HCT116 (cell line): Measurements from ENCODE around the gene DUSP16. TPM values are rescaled to one million over a fixed set of nuclear protein-coding genes. Genes with fewer than 3 reads are reported as not detected.
"Not testable (repeated sequence)": the region's sequence is repeated elsewhere in the genome, so short reads cannot be mapped to it uniquely, and the experiment has no call there.

Experiments
- ATAC-seq: fragments of 200-7000 bp; cut with Tn5 transposase; 2 replicates; pipeline ENCODE4 v1.9.1; 2020; ENCODE audit warnings: mild to moderate bottlenecking, moderate library complexity
- BruUV-seq: library from RNA; stranded (reverse); fragments of 400-500 nt; replicated peaks from 2 replicates; lab custom pipeline; 2021; lab: Mats Ljungman, UMichigan
- CTCF ChIA-PET: fragments of 300-600 bp; sonication (Branson Sonifier 250); formaldehyde crosslinking; loops from one replicate; lab custom pipeline; 2021; ENCODE audit warnings: antibody characterized with exemption; lab: Charles Lee
- POLR2A ChIA-PET: fragments of 300-600, 350-600 bp; sonication (Branson Sonifier 250); formaldehyde crosslinking; loops from one replicate; lab custom pipeline; 2021; ENCODE audit warnings: antibody characterized with exemption; lab: Charles Lee
- RAD21 ChIA-PET, 2 experiments: fragments of 300-600 bp; sonication (Branson Sonifier 250); formaldehyde crosslinking; loops; one replicate each; lab custom pipeline; 2023; ENCODE audit warnings: low total read pairs in 2 of 2; ENCODE audit not compliant: uncharacterized antibody in 2 of 2, unreplicated experiment in 2 of 2, low non-redundant PET in 1 of 2; lab: Charles Lee
- DNase-seq: peaks from one replicate; pipeline ENCODE4 v3.0.0-alpha.2; 2010; ENCODE audit warnings: low read depth, low spot score
- H2AFZ ChIP-seq: fragments of 200-600 bp; shearing (Covaris generic), sonication (generic); 2 replicates; pipeline ENCODE4 v1.6.1; 2017; ENCODE audit warnings: low read depth, mixed run types, mixed read lengths, antibody characterized with exemption, low read length; ENCODE audit not compliant: poor library complexity, severe bottlenecking
- H3K27ac ChIP-seq: 2 replicates; pipeline ENCODE4 v1.5.1; 2012; ENCODE audit warnings: low read depth, low read length
- H3K27me3 ChIP-seq: fragments of 200-600 bp; sonication (generic); 2 replicates; pipeline ENCODE4 v1.6.1; 2016; ENCODE audit warnings: mixed run types, low read length, mixed read lengths; ENCODE audit not compliant: insufficient read depth
- H3K36me3 ChIP-seq, 2 experiments: fragments of 200-500 bp in 1 of 2; fragments of 200-600 bp in 1 of 2; sonication (Bioruptor generic) in 1 of 2; sonication (generic) in 1 of 2; 2 replicates each; pipeline versions ENCODE4 v1.5.1 to v1.6.1; 2014 to 2016; ENCODE audit warnings: low read length in 2 of 2, inconsistent platforms in 1 of 2, mixed read lengths in 1 of 2, mixed run types in 1 of 2; ENCODE audit not compliant: insufficient read depth in 2 of 2, control insufficient read depth in 1 of 2
- H3K4me1 ChIP-seq, 2 experiments: fragments of 200-600 bp in 1 of 2; sonication (generic) in 1 of 2; 2 replicates each; pipeline versions ENCODE4 v1.5.1 to v1.6.1; 2012 to 2017; ENCODE audit warnings: low read length in 2 of 2, inconsistent platforms in 1 of 2, mild to moderate bottlenecking in 1 of 2, mixed read lengths in 1 of 2, mixed run types in 1 of 2, moderate library complexity in 1 of 2; ENCODE audit not compliant: insufficient read depth in 2 of 2, control insufficient read depth in 1 of 2
- H3K4me2 ChIP-seq: fragments of 200-600 bp; sonication (generic); 2 replicates; pipeline ENCODE4 v1.6.1; 2017; ENCODE audit warnings: mixed run types, low read length, mixed read lengths
- H3K4me3 ChIP-seq, 2 experiments: fragments of 200-600 bp in 1 of 2; sonication (generic) in 1 of 2; replicated peaks in 1 of 2; 2 replicates each; pipeline ENCODE4 v1.5.1; 2011 to 2016; ENCODE audit warnings: low read length in 2 of 2, control low read depth in 1 of 2, low read depth in 1 of 2, mild to moderate bottlenecking in 1 of 2, mixed read lengths in 1 of 2, mixed run types in 1 of 2
- H3K79me2 ChIP-seq: fragments of 200-600 bp; sonication (generic); 2 replicates; pipeline ENCODE4 v1.6.1; 2017; ENCODE audit warnings: mild to moderate bottlenecking, mixed run types, low read length, moderate library complexity, mixed read lengths; ENCODE audit not compliant: insufficient read depth
- H3K9ac ChIP-seq: fragments of 200-600 bp; sonication (generic); 2 replicates; pipeline ENCODE4 v1.6.1; 2016; ENCODE audit warnings: low read length, mixed read lengths
- H3K9me2 ChIP-seq: fragments of 200-600 bp; sonication (generic), shearing (Covaris generic); 2 replicates; pipeline ENCODE4 v1.6.1; 2017; ENCODE audit warnings: mixed run types, mild to moderate bottlenecking, moderate library complexity; ENCODE audit not compliant: insufficient read depth
- H3K9me3 ChIP-seq, 2 experiments: fragments of 200-500 bp in 1 of 2; fragments of 200-600 bp in 1 of 2; sonication (Bioruptor generic) in 1 of 2; sonication (generic) in 1 of 2; 2 replicates each; pipeline ENCODE4 v1.6.1; 2014 to 2017; ENCODE audit warnings: low read length in 2 of 2, mixed read lengths in 2 of 2, inconsistent platforms in 1 of 2, low read depth in 1 of 2, mild to moderate bottlenecking in 1 of 2, mixed run types in 1 of 2, moderate library complexity in 1 of 2; ENCODE audit not compliant: control insufficient read depth in 1 of 2, insufficient read depth in 1 of 2
- H4K20me1 ChIP-seq: fragments of 200-600 bp; sonication (generic), shearing (Covaris generic); 2 replicates; pipeline ENCODE4 v1.6.1; 2017; ENCODE audit warnings: mixed run types, mild to moderate bottlenecking, moderate library complexity; ENCODE audit not compliant: insufficient read depth
- CBX3 ChIP-seq: IDR thresholded peaks from 2 replicates; pipeline ENCODE4 v1.6.1; 2012; ENCODE audit warnings: low read depth
- JUND ChIP-seq: IDR thresholded peaks from 2 replicates; pipeline ENCODE4 v1.6.1; 2012
- POLR2AphosphoS5 ChIP-seq: IDR thresholded peaks from 2 replicates; pipeline ENCODE4 v1.6.1; 2011; ENCODE audit warnings: mild to moderate bottlenecking, low read depth, low read length, moderate library complexity
- REST ChIP-seq: IDR thresholded peaks from 2 replicates; pipeline ENCODE4 v1.6.1; 2012; ENCODE audit warnings: low read depth
- SRF ChIP-seq: IDR thresholded peaks from 2 replicates; pipeline ENCODE4 v1.6.1; 2012; ENCODE audit warnings: low read depth
- TCF7L2 ChIP-seq: IDR thresholded peaks from 2 replicates; pipeline ENCODE4 v1.7.0; 2011; ENCODE audit warnings: borderline replicate concordance, inconsistent platforms; ENCODE audit not compliant: insufficient read depth, insufficient read length; ENCODE audit errors: extremely low read depth
- YY1 ChIP-seq: IDR thresholded peaks from 2 replicates; pipeline ENCODE4 v1.6.1; 2011; ENCODE audit warnings: low read length, low read depth, moderate library complexity, mild to moderate bottlenecking; ENCODE audit not compliant: insufficient replicate concordance; ENCODE audit errors: extremely low read depth
- intact Hi-C: fragments of 100-400 bp; cut with micrococcal nuclease; formaldehyde crosslinking; loops from 2 replicates; pipeline ENCODE4 v1.10.0; 2022
- total RNA-seq: library from RNA; stranded (reverse); gene quantifications from one replicate; pipeline ENCODE4 v1.2.1, GENCODE V29; 2021; ENCODE audit not compliant: unreplicated experiment
- TF ChIP-seq, protein P1 (sequence below), 3 experiments: fragments of 200-600 bp in 1 of 3; sonication (generic) in 1 of 3; IDR thresholded peaks in 2 of 3; conservative IDR thresholded peaks in 1 of 3; 2 replicates each; pipeline ENCODE4 v1.5.1; 2012 to 2017; ENCODE audit warnings: low read depth in 2 of 3, low read length in 2 of 3, antibody characterized with exemption in 1 of 3, borderline replicate concordance in 1 of 3, control low read depth in 1 of 3, mild to moderate bottlenecking in 1 of 3, mixed read lengths in 1 of 3, mixed run types in 1 of 3, moderate library complexity in 1 of 3; ENCODE audit not compliant: insufficient read depth in 1 of 3

DUSP16 gene
- total RNA-seq, 1 experiment from 2014 or later = 13.4 TPM

DNA sequence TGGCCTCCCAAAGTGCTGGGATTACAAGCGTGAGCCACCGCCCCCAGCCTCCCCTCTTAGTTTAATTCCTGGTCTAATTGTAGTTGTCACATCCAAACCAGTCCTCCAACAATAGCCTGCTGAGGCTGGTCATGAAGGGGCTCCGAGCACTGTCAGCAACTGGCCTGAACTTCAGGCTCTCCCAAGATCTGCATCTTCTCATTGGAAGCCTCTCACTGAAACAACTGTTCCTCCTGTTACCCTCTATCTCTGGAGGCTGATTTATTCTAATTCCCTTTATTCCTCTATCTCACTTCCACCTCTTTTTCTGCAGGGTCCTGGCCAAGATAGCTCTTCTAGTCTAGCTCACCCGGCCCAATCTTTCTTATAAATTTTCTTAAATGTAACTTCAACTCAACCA lies 89.4 kb downstream of the DUSP16 start:
- no peak overlapping the region for H3K27ac ChIP-seq
- no peak overlapping the region for H3K9ac ChIP-seq
- no peaks in the 10 kb centered on the region for H4K20me1 ChIP-seq
- H3K4me1 ChIP-seq = no peaks in the 10 kb centered on the region
- DNase-seq = no peak
- RAD21 ChIA-PET = no interaction called here
- no peaks in the 10 kb centered on the region for H3K9me3 ChIP-seq
- no TSS peak for BruUV-seq
- no peaks in the 10 kb centered on the region for H3K27me3 ChIP-seq
- no peaks in the 10 kb centered on the region for H3K9me2 ChIP-seq
- TF ChIP-seq, protein P1, sequence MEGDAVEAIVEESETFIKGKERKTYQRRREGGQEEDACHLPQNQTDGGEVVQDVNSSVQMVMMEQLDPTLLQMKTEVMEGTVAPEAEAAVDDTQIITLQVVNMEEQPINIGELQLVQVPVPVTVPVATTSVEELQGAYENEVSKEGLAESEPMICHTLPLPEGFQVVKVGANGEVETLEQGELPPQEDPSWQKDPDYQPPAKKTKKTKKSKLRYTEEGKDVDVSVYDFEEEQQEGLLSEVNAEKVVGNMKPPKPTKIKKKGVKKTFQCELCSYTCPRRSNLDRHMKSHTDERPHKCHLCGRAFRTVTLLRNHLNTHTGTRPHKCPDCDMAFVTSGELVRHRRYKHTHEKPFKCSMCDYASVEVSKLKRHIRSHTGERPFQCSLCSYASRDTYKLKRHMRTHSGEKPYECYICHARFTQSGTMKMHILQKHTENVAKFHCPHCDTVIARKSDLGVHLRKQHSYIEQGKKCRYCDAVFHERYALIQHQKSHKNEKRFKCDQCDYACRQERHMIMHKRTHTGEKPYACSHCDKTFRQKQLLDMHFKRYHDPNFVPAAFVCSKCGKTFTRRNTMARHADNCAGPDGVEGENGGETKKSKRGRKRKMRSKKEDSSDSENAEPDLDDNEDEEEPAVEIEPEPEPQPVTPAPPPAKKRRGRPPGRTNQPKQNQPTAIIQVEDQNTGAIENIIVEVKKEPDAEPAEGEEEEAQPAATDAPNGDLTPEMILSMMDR (IDR thresholded peaks at IDR 0.05 in 2 of 3, conservative IDR thresholded peaks at IDR 0.05 in 1 of 3; ENCODE audit: borderline replicate concordance in 1 of 3, insufficient read depth in 1 of 3, low read depth in 2 of 3, low read length in 2 of 3) = no peak
- TF ChIP-seq SRF = no peak
- TF ChIP-seq YY1 = no peak
- no peak for TF ChIP-seq TCF7L2
- TF ChIP-seq JUND = no peak
- no peak for TF ChIP-seq REST
- TF ChIP-seq POLR2AphosphoS5 = no peak
- no peak for TF ChIP-seq CBX3
- no peaks in the 10 kb centered on the region for H3K79me2 ChIP-seq
- no peak overlapping the region for H3K4me3 ChIP-seq
- no peak overlapping the region for H3K4me2 ChIP-seq
- no peak for ATAC-seq
- CTCF ChIA-PET = no interaction called here
- intact Hi-C loops = no loop called here
- H3K36me3 ChIP-seq = 0 out of 4 replicates have a peak, but pooled peaks cover 0 to 6% of the 10 kb centered on the region in 2 experiments
- H2AFZ ChIP-seq = no peak overlapping the region
- POLR2A ChIA-PET = no interaction called here

DNA sequence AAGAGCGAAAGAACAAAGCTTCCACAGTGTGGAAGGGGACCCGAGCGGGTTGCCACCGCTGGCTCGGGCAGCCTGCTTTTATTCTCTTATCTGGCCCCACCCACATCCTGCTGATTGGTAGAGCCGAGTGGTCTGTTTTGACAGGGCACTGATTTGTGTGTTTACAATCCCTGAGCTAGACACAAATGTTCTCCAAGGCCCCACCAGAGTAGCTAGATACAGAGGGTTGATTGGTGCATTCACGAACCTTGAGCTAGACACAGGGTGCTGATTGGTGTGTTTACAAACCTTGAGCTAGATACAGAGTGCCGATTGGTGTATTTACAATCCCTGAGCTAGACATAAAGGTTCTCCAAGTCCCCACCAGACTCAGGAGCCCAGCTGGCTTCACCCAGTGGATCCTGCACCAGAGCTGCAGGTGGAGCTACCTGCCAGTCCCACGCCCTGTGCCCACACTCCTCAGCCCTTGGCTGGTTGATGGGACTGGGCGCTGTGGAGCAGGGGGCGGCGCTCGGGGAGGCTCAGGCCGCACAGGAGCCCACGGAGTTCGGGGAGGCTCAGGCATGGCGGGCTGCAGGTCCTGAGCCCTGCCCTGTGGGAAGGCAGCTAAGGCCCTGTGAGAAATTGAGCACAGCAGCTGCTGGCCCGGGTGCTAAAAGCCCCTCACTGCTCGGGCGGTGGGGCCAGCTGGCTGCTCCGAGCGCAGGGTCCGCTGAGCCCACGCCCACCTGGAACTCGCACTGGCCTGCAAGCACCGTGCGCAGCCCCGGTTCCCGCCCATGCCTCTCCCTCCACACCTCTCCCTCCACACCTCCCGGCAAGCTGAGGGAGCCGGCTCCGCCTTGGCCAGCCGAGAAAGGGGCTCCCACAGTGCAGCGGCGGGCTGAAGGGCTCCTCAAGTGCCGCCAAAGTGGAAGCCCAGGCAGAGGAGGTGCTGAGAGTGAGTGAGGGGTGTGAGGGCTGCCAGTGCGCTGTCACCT lies 90.4 kb downstream of the DUSP16 start:
- H3K9me2 ChIP-seq, H3K4me2 ChIP-seq, CTCF ChIA-PET, DNase-seq, H3K79me2 ChIP-seq, H2AFZ ChIP-seq, H3K9me3 ChIP-seq, H3K27ac ChIP-seq, RAD21 ChIA-PET, intact Hi-C loops, ATAC-seq, H3K4me1 ChIP-seq, H3K9ac ChIP-seq, H3K27me3 ChIP-seq, POLR2A ChIA-PET, H3K4me3 ChIP-seq, H4K20me1 ChIP-seq, BruUV-seq, H3K36me3 ChIP-seq: not testable (repeated sequence)
